Caki2 (cell line): ENCODE results near the gene GIT1. TPM values are rescaled to one million over a fixed set of nuclear protein-coding genes. Genes with fewer than 3 reads are reported as not detected.

Source experiments
- DNase-seq: peaks from one replicate; pipeline ENCODE4 v3.0.0-alpha.2; 2015; ENCODE audit warnings: low read depth
- in situ Hi-C: cut with HindIII; loops from 2 replicates; pipeline ENCODE4 v1.10.0; 2016; ENCODE audit warnings: low sequenced_read_pairs, low pct_unique_long_range_greater_than_20kb, mixed read lengths
- total RNA-seq: library from RNA; depleted of rRNA; stranded (reverse); fragments of >200 nt; shearing (Covaris generic); gene quantifications from 2 replicates; pipeline ENCODE4 v1.2.3, GENCODE V29; 2014; ENCODE audit warnings: low replicate concordance

GIT1 gene
- total RNA-seq, 1 experiment from 2014 or later = 55.9 TPM

DNA sequence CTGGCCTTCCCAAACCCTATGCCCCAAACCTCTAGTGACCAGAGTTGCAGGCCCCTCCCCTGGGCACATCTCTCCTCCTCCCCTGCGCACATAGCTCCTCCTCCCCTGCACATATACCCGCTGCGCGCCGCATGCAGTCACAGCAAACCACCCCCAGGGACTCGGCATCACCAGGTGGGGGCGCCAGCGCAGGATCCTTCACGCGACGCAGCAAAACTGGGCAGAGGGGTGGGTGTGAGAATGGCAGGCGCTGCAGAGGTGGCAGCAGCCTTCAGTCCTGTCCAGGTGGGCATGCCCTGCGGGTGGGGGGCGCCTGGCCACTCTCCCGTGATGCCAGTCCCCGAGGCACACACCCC lies 27.7 kb upstream of the GIT1 start:
- in situ Hi-C loops = no loop called here
- DNase-seq = no peak

DNA sequence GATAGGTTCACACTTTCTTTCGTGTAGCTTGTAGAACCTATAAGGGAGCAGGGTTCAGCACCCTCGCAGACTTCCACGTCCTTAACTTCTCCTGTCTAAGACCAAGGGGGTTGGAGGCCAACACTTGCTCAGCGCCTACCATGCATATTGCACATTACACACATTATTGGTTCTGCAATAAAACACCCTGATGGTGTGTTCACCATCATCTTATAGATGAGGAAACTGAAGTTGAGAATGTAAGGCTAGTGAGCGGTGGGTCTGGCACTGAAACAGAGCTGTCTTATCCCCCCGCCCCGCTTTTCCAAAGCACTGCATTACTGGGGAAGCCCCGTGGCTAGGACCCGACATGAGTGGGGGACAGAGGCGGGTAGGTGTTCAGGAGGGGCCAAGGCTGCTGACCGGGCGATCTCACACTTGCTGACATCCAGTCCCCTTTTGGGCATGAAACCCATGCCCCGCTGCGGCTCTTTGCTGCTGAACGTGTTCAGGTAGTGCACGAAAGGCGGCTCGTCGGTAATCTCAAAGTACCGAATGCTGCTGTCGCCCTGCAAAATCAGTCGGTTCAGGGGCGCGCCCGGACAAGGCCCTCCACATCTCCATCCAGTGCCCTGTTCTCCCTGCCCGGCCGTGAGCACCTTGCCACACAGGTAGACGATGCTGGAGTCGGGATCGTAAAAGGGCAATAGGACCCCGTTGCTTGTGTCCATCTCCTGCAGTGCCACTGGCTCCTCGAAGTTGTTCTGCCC lies 27.0 kb upstream of the GIT1 start:
- no peak for DNase-seq
- in situ Hi-C loops = no loop called here

DNA sequence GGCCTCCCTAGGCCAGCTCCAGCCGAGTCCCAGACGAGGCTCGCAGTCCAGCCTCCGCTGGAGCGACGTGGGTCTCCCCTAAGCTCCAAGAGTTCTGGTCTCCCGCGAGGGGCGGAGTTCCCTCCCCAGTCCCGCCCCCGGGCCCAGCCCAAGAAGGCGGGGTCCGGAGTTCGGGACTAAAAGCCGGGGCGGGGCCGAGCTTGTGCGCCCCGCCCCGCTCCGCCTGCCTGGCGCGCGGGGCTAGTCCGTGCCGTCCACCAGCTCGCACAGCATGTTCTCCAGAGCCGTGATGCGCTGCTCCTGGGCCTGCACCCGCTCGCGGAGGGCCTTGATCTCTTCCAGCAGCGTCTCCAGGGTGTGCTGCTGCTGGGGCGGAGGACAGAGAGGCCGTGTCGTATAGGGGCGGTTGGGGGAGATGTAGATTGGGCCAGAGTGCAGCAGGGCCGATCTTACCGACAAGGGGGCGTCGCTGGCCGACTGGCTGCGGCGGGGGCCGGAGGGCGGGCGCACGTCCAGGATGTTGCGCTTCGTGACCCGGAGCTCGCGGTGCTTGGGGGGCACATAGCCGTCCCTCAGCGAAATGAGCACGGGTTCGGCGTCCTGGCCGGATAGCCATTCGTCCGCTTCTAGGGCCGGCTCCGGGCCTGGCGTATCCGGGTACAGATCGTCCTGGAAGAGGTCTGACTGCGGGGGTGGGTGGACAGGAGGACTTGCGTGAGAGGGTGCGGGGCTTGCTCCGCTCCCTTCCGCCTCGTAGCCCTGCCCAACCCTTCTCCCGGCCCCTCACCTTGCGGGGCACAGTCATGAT lies 26.2 kb upstream of the GIT1 start:
- in situ Hi-C loops = no loop called here
- DNase-seq = peak; percentile 69

DNA sequence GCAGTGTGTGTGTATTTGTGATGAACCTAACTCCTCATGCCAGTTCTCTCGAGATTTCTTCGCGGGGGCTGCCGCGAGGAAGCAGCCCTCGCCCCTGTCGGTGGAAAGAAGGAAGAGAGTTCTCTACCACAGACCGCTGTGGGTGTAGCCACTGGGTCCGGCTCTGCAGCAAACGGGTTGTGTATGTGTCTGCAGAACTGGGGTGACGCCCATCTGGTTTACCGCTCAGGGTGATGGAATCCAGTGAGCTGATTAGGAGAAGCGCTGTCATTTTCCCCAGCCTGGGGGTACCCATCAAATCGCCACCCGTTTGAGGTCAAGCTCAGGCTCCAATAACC lies 25.6 kb upstream of the GIT1 start:
- in situ Hi-C loops = no loop called here
- DNase-seq = no peak

DNA sequence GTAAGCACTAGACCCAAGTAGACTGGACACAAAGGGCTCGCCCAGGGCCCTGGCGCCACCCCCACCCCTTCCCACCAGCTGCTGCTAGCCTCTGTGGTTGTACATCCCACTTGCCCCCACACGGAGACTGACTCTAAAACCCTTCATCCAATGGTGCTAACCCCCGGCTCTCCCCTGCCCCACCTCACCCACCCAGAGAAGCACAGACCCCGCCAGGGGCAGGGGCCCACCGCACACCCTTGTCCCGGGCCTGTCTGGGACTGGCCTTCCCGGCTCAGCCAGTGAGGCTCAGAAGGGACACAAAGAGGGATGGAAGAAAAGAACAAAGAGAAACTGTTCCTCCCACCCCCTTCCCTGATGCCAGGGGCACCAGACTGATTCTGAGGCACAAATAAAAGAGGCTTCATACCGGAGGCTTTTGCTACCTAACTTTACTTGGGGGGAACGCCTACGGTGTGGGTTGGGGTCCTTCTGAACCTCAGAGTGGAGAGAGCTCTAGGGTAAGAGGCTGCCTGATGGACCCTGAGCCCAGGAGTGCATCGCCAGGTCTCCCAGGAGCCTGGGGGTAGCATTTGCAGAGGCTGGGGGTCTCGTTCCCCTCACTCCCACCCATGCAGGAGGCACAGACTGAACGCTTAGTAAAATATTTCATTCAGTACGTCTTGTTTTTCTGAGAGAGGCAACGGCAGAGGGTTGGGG lies 25.1 kb upstream of the GIT1 start:
- in situ Hi-C loops = no loop called here
- DNase-seq = no peak

DNA sequence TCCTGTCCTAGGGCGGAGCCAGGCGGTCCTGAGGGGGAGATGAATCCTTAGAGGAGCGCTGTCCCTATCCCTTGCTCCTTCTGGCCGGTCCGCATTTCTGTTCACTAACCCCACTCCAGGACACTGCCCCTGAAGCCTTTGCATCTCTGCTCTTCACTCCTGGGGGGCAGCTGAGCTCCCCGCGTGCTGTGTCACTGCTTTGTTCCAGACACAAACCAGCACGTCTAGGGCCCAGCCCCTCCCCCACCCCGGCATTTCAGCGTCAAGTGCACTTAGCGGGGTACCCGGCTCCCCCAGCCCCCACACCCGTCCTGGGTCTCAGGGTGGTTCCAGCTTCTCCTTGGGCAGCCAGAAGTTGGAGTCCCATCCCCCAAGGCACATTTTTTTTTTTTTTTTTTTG lies 24.4 kb upstream of the GIT1 start:
- DNase-seq = no peak
- in situ Hi-C loops = no loop called here

DNA sequence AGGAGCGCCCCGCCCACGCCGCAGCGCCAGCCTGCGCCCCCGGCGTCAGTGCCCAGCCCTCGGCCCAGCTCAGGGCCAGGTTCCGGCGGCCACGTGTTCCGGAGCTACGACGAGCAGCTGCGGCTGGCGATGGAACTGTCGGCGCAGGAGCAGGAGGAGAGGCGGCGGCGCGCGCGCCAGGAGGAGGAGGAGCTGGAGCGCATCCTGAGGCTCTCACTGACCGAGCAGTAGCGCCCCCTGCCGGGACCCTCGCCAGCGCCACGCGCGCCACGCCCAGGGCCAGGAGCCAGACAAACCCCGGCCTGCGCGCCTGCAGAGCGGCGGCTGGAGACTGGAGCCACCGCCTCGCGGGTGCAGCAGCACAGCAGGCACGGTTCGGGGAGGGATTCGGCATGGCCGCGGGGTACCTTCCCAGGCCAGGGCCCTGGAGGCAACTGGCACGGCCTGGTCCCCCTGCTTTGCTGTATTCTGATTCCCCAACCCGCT lies 23.9 kb upstream of the GIT1 start:
- in situ Hi-C loops = no loop called here
- peak; percentile 34 for DNase-seq

DNA sequence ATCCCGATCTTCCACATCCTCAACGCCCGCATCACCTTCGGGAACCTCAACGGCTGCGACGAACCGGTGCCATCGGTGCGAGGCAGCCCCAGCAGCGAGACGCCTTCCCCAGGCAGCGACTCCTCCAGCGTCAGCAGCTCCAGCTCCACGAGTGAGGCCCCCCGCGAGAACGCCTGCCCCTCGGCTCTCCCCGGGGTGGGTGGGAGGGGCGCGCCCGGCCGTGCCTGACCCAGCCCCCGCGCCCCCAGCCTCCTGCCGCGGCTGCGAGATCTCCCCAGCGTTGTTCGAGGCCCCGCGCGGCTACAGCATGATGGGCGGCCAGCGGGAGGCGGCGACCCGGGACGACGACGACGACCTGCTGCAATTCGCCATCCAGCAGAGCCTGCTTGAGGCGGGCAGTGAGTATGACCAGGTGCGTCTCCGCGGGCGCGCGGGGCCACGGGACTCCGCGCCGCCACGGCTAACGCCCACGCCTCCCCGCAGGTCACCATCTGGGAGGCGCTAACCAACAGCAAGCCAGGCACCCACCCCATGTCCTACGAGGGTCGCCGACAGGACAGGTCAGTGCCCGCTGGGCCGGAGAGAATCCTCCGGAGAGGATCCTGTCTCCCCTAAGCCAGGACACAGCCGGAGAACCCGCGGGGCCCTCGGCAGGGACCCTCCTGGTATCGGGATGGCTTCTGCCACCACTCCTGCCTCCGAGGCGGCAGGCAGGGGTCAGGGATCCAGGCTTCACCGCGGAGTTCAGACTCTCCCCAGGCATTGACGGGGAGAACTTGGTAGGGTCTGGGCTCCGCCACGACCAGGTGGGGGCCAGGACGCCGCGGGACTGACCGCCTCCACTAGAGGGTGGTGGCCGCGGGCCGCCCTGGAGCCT lies 23.2 kb upstream of the GIT1 start:
- in situ Hi-C loops = no loop called here
- no peak for DNase-seq

DNA sequence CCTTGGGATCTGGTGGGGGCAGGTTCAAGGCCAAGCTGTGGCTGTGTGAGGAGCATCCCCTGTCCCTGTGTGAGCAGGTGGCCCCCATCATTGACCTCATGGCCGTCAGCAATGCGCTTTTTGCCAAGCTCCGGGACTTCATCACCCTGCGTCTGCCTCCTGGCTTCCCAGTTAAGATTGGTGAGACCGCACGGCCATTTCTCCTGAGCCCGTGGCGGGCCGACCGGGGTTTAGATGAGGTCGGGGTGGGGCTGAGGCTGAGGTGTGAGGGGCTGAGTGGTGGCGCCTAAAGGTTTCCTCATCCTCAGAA lies 22.6 kb upstream of the GIT1 start:
- in situ Hi-C loops = no loop called here
- no peak for DNase-seq

DNA sequence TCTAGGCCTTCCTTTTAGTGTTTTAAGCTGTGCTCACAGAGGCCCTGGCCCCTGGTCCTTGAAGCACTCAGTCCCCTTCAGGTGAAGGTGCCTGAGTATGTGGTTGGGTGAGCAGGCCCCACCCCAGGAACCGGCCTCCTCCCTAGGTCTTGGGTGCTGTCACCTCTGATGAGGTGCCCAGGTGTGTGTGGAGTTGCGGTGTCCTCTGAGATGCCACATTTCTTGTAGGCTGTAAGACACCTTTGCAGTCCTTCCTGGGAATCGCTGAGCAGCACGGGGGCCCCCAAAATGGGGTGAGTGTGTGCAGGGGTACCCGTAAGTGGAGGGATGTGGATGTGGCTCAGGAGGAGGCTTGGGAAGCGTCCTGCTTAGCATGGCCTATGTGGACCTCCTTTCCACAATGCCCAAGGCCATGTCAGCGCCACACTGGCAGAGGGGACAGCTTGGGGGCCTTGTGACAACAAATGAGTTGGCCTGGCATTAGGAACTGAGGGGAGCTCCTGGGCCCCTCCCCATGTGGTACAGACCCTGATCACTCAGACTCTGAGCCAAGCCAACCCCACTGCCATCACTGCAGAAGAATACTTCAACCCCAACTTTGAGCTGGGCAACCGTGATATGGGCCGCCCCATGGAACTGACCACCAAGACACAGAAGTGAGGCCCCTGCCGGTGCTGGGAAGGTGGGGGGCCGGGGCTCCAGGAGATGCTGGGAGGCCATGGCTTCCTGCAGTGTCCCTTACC lies 22.1 kb upstream of the GIT1 start:
- in situ Hi-C loops = no loop called here
- no peak for DNase-seq

DNA sequence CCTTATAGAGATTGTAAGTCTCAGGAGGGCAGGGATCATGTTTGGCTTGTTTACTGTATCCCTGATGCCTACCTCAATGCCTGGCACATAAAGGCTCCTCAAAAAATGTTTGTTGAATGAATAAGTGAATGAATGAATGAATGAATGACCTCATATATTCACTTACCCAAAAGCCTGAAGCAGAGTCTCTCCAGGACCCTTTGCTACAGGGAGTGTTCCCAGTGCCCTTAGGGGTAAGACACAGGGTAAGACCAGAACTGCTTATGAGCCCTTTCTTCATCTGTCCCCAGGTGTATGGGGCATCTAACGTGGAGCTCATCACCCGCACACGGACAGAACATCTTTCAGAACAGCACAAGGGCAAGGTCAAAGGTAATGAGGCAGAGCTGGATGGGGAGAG lies 20.9 kb upstream of the GIT1 start:
- no peak for DNase-seq
- in situ Hi-C loops = no loop called here

DNA sequence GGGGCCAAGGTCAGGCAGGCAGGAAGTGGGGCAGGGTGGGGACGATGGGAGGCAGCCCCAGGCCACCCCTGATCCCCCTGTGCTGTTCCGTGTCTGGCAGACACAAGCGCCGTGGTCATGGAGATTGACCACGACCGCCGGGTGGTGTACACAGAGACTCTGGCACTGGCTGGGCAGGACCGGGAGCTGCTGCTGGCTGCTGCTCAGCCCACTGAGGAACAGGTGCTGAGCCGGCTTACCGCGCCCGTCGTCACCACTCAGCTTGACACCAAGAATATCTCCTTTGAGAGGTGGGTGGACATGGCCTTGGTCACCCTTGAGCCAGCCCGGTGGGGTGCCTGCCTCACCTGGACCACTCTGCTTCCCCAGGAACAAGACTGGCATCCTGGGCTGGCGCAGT lies 19.5 kb upstream of the GIT1 start:
- DNase-seq = no peak
- in situ Hi-C loops = no loop called here

DNA sequence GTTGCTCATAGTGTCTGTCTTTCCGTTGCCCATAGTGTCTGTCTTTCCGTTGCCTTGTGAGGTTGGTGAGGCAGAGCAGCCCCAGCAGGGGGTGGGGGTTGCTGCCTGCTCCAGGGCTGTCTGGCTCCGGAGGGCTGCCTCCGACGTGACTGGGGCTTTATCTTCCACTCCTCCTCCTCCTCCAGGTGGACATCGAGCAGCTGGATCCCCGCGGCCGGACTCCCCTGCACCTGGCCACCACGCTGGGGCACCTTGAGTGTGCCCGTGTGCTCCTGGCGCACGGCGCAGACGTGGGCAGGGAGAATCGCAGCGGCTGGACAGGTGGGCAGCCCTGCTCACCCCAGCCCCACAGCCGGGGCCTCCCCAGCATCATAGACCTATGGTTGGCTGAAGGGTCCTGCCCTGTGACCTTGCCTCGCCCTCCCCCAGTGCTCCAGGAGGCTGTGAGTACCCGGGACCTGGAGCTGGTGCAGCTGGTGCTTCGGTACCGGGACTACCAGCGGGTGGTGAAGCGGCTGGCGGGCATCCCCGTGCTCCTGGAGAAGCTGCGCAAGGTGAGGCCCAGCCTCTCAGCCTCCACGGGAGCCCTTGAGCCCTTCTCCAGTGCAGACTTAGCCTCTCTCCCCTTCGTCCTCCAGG lies 18.2 kb upstream of the GIT1 start:
- in situ Hi-C loops = no loop called here
- no peak for DNase-seq

DNA sequence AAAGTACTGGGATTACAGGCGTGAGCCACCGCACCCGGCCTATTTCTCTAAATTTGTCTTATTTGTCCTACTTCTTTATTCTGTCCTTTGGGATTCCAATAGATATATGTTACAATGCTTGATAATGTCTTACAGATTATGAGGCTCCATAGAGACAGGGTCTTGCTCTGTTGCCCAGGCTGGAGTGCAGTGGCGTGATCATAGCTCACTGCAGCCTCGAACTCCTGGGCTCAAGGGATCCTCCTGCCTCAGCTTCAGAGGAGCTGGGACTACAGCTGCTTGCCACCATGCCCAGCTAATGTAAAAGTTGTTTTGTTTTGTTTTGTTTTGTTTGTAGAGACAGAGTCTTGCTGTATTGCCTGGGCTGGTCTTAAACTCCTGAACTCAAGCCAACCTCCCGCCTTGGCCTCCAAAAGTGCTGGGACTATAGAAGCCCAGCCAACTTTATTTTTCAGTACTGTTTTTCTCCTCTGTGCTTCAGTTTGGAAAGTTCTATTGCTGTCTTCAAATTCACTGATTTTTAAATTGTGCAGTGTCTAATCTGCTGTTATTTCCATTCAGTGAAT lies 13.7 kb upstream of the GIT1 start:
- DNase-seq = no peak
- in situ Hi-C loops = no loop called here

DNA sequence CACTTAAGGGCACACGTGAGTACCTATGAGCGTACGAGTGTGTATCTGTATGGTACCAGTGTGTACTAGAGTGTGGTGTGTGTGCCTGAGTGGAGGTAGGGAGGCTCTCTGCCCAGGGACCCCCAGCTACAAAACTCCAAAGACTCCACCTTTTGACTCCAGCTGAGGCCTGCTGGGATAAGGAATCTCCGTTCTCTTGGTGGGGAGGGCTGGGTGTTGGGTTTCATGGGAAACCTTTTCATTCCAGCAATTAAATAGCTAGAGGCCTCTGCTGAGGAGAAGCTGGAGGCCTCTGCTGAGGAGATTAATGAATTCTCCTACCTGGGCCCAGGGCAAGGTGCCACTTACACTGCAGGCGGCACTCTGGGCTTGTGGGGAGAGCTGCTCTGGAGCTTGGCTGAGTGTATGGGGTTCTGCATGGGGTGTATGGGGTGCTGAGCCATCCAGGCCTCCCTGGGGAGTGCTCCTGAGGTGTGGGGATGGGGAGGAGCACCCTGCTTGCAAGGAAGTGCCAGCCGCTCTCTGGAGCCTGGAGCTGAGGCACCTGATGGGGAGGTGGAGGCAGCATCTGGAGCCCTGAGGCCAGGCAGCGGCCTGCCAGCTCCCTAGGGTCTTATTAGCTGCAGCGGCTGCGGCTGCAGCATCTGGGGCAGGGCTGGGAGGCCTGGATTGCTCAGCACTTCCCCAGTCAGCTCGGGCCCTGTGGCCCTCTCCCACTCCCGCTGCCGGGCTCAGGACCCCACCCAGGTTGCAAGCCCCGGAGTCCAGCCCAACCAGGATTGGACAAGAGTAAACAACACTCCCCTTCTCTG lies 8.1 kb upstream of the GIT1 start:
- in situ Hi-C loops = no loop called here
- no peak for DNase-seq

DNA sequence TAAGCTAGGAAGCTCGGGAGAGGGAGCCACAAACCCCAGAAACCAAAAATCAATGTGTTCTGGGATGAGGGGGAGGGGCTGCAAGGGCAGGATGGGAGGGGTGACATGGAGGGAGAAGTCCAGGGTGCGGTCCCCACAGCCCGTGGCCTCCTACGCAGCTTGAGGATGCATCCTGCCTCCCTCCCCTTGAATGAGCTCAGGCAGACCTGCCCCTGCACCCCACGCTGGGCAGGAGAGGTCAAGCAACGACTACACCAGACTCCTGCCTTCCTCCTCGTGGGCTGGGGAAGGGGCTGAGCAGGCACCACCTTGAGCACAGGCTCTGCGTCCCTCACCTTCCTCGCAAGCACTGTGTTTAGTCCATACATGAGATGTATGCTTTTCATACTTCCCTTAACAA lies 7.4 kb upstream of the GIT1 start:
- no peak for DNase-seq
- in situ Hi-C loops = no loop called here
